Skeletal muscle satellite cell (primary cell): Measurements from ENCODE around the gene GSC2.
A peak's percentile ranks its signal among the peaks of the same experiment; 100 is the strongest.

Experiments
- H3K27me3 ChIP-seq: 2 replicates; pipeline ENCODE4 v1.7.0; 2013; ENCODE audit warnings: low read length; ENCODE audit not compliant: control insufficient read depth, insufficient read depth
- H3K36me3 ChIP-seq: 2 replicates; pipeline ENCODE4 v1.7.0; 2013; ENCODE audit warnings: mild to moderate bottlenecking, control low read depth, low read length; ENCODE audit not compliant: insufficient read depth
- H3K4me1 ChIP-seq: 2 replicates; pipeline ENCODE4 v1.7.0; 2013; ENCODE audit warnings: low read length; ENCODE audit not compliant: control insufficient read depth, insufficient read depth
- H3K4me2 ChIP-seq: 2 replicates; pipeline ENCODE4 v1.7.0; 2013; ENCODE audit warnings: mild to moderate bottlenecking, low read length
- H3K4me3 ChIP-seq: 2 replicates; pipeline ENCODE4 v1.7.0; 2013; ENCODE audit warnings: low read length
- H3K9ac ChIP-seq: 2 replicates; pipeline ENCODE4 v1.7.0; 2013; ENCODE audit warnings: mild to moderate bottlenecking, low read depth, low read length, moderate library complexity
- H3K9me3 ChIP-seq: replicated peaks from 2 replicates; pipeline ENCODE4 v1.7.0; 2013; ENCODE audit warnings: mild to moderate bottlenecking, control low read depth, low read length

GSC2 gene

GRCh38 chr22:19119949-19120348, 30.1 kb downstream of the GSC2 start:
- H3K27me3 ChIP-seq: no peaks in the 10 kb centered on the region
- H3K36me3 ChIP-seq: peaks cover 3% of the 10 kb centered on the region
- H3K4me2 ChIP-seq: peak overlapping the region; percentile 82
- H3K9ac ChIP-seq: no peak overlapping the region
- H3K9me3 ChIP-seq: no peaks in the 10 kb centered on the region
- no peak overlapping the region for H3K4me3 ChIP-seq
- H3K4me1 ChIP-seq: peaks cover 17% of the 10 kb centered on the region

- no peak overlapping the region for H3K4me2 ChIP-seq
- no peaks in the 10 kb centered on the region for H3K9me3 ChIP-seq
- peaks cover 3% of the 10 kb centered on the region for H3K36me3 ChIP-seq
- H3K4me3 ChIP-seq: no peak overlapping the region
- H3K9ac ChIP-seq: no peak overlapping the region
- H3K27me3 ChIP-seq: no peaks in the 10 kb centered on the region
- H3K4me1 ChIP-seq: peaks cover 17% of the 10 kb centered on the region
These were observed 31.7 kb downstream of the GSC2 start for GRCh38 chr22:19118329-19118880.

- H3K9ac ChIP-seq: no peak overlapping the region
- no peaks in the 10 kb centered on the region for H3K9me3 ChIP-seq
- no peaks in the 10 kb centered on the region for H3K27me3 ChIP-seq
- H3K4me1 ChIP-seq: peaks cover 13% of the 10 kb centered on the region
- H3K36me3 ChIP-seq: peaks cover 3% of the 10 kb centered on the region
- H3K4me3 ChIP-seq: no peak overlapping the region
- no peak overlapping the region for H3K4me2 ChIP-seq
These were observed 33.0 kb downstream of the GSC2 start for GRCh38 chr22:19117111-19117512.

GRCh38 chr22:19115628-19116027, 34.5 kb downstream of the GSC2 start:
- Histone ChIP-seq H3K36me3 (peaks cover 3% of the 10 kb centered on the region), H3K4me1 (peaks cover 6% of the 10 kb centered on the region), H3K4me3 (no peak overlapping the region), H3K9ac (no peak overlapping the region), H3K9me3 (no peaks in the 10 kb centered on the region), H3K4me2 (no peak overlapping the region), H3K27me3 (no peaks in the 10 kb centered on the region)

- no peaks in the 10 kb centered on the region for H3K9me3 ChIP-seq
- H3K4me1 ChIP-seq: peaks cover 2% of the 10 kb centered on the region
- peaks cover 3% of the 10 kb centered on the region for H3K36me3 ChIP-seq
- no peaks in the 10 kb centered on the region for H3K27me3 ChIP-seq
- no peak overlapping the region for H3K4me3 ChIP-seq
- H3K9ac ChIP-seq: no peak overlapping the region
- H3K4me2 ChIP-seq: no peak overlapping the region
These were observed 35.0 kb downstream of the GSC2 start for GRCh38 chr22:19114984-19115552.

DNA sequence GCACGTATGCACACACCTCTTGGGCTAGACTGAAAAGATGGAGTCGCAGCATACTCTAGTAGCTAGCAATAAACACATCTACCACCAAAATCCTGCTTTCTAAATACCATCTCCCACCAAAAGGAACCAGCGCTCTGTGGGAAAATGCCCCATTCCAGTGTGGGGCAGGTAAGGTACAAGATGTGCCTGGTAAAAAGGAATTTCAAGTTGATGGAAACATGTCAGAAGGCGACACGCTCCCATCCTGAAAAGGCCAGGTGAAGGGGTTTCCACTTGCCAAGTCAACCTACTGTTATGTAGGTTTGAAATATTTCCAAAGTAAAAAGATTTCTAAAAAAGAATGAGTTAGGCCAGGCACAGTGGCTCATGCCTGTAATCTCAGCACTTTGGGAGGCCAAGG, 36.7 kb downstream of the GSC2 start:
- no peak overlapping the region for H3K4me3 ChIP-seq
- peaks cover 12% of the 10 kb centered on the region for H3K4me1 ChIP-seq
- peaks cover 3% of the 10 kb centered on the region for H3K36me3 ChIP-seq
- H3K9me3 ChIP-seq: no peaks in the 10 kb centered on the region
- no peaks in the 10 kb centered on the region for H3K27me3 ChIP-seq
- H3K9ac ChIP-seq: no peak overlapping the region
- H3K4me2 ChIP-seq: no peak overlapping the region

DNA sequence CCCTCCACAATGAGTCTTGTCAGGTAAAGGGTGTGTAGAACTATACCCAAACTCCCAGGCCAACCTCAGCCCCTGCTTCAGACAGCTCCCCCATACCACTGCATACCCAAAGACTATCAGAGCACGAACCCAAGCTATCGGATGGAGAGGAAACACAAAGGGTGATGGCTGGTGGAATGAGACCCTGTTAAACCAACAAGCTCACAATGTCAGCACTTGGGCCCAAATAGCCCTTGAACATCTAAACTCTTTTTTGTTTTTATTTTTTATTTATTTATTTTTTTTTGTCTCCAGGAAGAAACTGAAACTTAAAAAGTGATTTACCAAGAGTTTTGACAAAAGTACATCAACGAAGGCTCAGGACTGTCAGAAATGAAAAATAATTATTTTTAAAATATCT, 38.5 kb downstream of the GSC2 start:
- H3K9me3 ChIP-seq: no peaks in the 10 kb centered on the region
- H3K4me3 ChIP-seq: no peak overlapping the region
- H3K4me2 ChIP-seq: no peak overlapping the region
- no peaks in the 10 kb centered on the region for H3K36me3 ChIP-seq
- peaks cover 12% of the 10 kb centered on the region for H3K4me1 ChIP-seq
- no peaks in the 10 kb centered on the region for H3K27me3 ChIP-seq
- no peak overlapping the region for H3K9ac ChIP-seq

DNA sequence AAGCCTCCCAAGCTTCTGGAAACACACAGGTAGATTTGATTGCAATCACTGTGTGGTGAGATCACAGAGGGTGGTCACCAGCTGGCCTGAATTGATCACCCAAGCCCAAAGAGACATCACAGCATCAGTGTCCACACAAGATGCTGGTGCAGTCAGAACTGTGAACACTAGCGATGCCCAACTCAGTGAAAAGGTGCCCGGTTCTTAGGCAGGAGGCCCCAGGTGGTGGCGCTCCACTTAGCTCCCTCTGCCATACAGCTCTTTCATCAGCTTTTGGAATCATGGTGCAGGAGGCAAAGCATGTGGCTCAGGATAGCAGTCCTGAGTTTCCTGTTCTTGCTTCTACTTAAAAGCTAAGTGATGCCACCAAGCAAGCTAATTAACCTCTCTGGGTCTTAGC, 39.0 kb downstream of the GSC2 start:
- no peak overlapping the region for H3K9ac ChIP-seq
- no peaks in the 10 kb centered on the region for H3K27me3 ChIP-seq
- peaks cover 12% of the 10 kb centered on the region for H3K4me1 ChIP-seq
- no peaks in the 10 kb centered on the region for H3K36me3 ChIP-seq
- no peak overlapping the region for H3K4me3 ChIP-seq
- H3K4me2 ChIP-seq: no peak overlapping the region
- no peaks in the 10 kb centered on the region for H3K9me3 ChIP-seq

DNA sequence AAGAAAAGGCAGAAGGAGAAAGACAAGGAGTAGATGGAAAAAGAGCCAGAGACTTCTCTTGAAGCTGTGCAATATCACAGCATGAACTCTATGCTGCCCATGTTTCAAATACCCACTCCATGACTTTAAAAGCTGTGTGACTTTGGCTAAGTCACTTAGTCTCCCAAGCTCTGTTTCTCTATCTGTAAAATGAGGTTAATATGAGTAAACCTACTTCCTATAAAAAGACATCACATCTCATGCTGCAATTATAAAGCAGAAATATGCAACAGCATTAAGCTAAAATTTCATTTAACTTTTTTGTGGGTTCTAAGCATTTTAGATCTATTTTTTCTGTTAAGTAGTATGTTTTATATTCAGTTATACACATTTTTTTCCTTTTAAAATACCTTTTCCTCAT, 39.4 kb downstream of the GSC2 start:
- H3K9me3 ChIP-seq: no peaks in the 10 kb centered on the region
- no peak overlapping the region for H3K9ac ChIP-seq
- H3K4me2 ChIP-seq: no peak overlapping the region
- no peaks in the 10 kb centered on the region for H3K36me3 ChIP-seq
- no peak overlapping the region for H3K4me3 ChIP-seq
- H3K27me3 ChIP-seq: no peaks in the 10 kb centered on the region
- peaks cover 12% of the 10 kb centered on the region for H3K4me1 ChIP-seq

DNA sequence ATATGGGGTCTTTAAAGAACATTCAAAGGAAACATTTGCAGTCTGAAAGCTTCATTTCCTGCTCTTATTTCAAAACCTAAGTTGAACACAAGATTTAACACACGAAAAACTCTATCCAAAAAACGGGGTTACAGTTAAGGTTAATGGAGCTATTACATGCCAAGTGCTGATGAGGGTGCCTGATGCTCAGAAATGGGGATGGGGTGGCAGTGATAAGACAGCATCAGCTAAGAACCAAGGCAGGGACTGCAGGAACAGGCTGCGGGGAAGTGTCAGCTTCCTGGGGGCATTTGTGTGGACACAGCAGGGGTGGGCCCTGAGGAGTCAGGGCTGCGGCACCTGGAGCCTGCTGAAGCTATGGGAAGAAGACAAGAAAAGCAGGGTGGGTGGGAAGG, 40.0 kb downstream of the GSC2 start:
- peaks cover 12% of the 10 kb centered on the region for H3K4me1 ChIP-seq
- H3K9me3 ChIP-seq: no peaks in the 10 kb centered on the region
- no peak overlapping the region for H3K9ac ChIP-seq
- no peaks in the 10 kb centered on the region for H3K36me3 ChIP-seq
- H3K4me2 ChIP-seq: peak overlapping the region; percentile 40
- H3K4me3 ChIP-seq: no peak overlapping the region
- H3K27me3 ChIP-seq: no peaks in the 10 kb centered on the region

DNA sequence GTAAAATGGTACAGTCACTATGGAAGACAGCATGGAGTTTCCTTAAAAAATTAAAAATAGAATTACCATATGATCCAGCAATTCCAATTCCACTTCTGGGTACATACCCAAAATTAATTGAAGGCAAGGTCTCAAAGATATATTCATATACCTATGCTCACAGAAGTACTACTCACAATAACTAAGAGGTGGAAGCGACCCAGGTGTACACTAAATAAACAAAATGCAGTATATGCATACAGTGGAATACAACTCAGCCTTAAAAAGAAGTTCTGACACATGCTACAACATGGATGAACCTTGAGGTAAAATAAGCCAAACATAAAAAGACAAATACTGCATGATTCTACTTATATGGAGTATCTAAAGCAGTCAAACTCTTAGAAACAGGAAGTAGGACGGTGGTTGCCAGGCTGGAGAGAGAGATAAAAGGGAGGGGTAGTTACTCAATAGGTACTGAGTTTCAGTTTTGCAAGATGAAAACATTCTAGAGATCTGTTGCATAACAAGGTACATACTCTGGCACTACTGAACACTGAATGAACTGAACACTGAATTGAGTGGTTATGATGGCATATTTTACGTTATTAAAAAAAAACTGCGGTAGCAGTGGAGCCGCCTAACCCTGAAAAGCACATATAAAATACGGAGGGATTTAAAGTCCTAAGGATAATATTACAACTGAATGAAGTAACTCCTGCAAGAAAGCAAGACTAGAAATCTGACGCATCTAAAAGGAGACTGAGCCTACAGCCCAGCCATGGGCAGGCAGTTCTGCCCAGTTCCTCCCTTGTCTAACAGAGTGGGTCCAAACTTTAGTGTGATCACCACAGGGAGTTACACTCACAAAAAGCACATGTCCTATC, 40.7 kb downstream of the GSC2 start:
- Histone ChIP-seq H3K9ac (no peak overlapping the region), H3K4me3 (no peak overlapping the region), H3K4me2 (peak overlapping the region; percentile 40), H3K4me1 (peaks cover 14% of the 10 kb centered on the region), H3K27me3 (no peaks in the 10 kb centered on the region), H3K36me3 (no peaks in the 10 kb centered on the region), H3K9me3 (no peaks in the 10 kb centered on the region)

DNA sequence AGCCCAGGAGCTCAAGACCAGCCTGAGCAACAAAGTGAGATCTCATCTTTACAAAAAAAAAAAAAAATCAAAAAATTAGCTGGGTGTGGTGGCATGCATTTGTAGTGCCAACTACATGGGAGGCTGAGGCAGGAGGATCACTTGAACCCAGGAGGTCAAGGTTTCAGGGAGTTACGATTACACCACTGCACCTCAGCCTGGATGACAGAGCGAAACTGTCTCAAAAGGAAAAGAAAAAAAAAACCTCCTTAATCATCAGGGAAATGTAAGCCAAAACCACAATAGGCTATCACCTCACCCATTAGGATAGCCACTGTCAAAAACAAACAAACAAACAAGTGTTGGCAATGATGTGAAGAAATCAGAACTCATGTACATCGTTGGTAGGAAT, 41.3 kb downstream of the GSC2 start:
- no peak overlapping the region for H3K4me2 ChIP-seq

More for the DNA sequence above, 41.3 kb downstream of the GSC2 start:
- Histone ChIP-seq H3K9me3 (no peaks in the 10 kb centered on the region), H3K4me3 (no peak overlapping the region), H3K36me3 (no peaks in the 10 kb centered on the region), H3K9ac (no peak overlapping the region), H3K27me3 (no peaks in the 10 kb centered on the region), H3K4me1 (peaks cover 19% of the 10 kb centered on the region)
